Stomach (tissue), 9 donors: Measurements from ENCODE around the gene BAZ2B. TPM values are rescaled to one million over a fixed set of nuclear protein-coding genes. Genes with fewer than 3 reads are reported as not detected.

Experiments used
- DNase-seq, 2 donors: peaks; one replicate each; pipeline versions ENCODE4 v3.0.0 to v3.0.0-alpha.2; 2013 to 2019
- H3K27ac ChIP-seq, 5 donors: fragments of 200-600 bp in 4 of 5; sonication (generic) in 4 of 5; one replicate each; pipeline ENCODE4 v1.5.1; 2013 to 2019; ENCODE audit warnings: mild to moderate bottlenecking in 1 of 5, moderate library complexity in 1 of 5
- H3K27me3 ChIP-seq, 3 donors: fragments of 200-600 bp; sonication (generic); one replicate each; pipeline ENCODE4 v1.5.1; 2017 to 2019; ENCODE audit warnings: mixed run types in 1 of 3
- H3K36me3 ChIP-seq, 4 donors: fragments of 200-600 bp; sonication (generic); 1 replicate in 3 of 4; 2 replicates in 1 of 4; pipeline ENCODE4 v1.5.1; 2016 to 2019
- H3K4me1 ChIP-seq, 4 donors: fragments of 200-600 bp; sonication (generic); one replicate each; pipeline ENCODE4 v1.5.1; 2016 to 2019
- H3K4me3 ChIP-seq, 4 donors: fragments of 200-600 bp; sonication (generic) in 3 of 4; one replicate each; pipeline ENCODE4 v1.5.1; 2016 to 2019; ENCODE audit warnings: mild to moderate bottlenecking in 1 of 4
- H3K9me3 ChIP-seq, 4 donors: fragments of 200-600 bp; sonication (generic); one replicate each; pipeline ENCODE4 v1.5.1; 2016 to 2019
- EP300 ChIP-seq: sonication (generic); formaldehyde crosslinking; IDR thresholded peaks from one replicate; pipeline ENCODE4 v1.6.1; 2017; ENCODE audit warnings: antibody characterized with exemption
- POLR2A ChIP-seq, 4 donors: fragments of 450-650 bp; IDR thresholded peaks; one replicate each; pipeline ENCODE4 v1.6.1; 2016; ENCODE audit warnings: antibody characterized with exemption in 4 of 4, control low read depth in 2 of 4, mild to moderate bottlenecking in 1 of 4, moderate library complexity in 1 of 4
- POLR2AphosphoS5 ChIP-seq, 3 donors: sonication (generic); formaldehyde crosslinking; IDR thresholded peaks; one replicate each; pipeline ENCODE4 v1.6.1; 2016; ENCODE audit warnings: antibody characterized with exemption in 3 of 3
- WGBS, 5 donors: extraction: QIAGEN DNeasy Blood & Tissue Kit in 3 of 5; methylation state at CpG; one replicate each; pipeline versions ENCODE4 v1.1.5 to v1.1.7; 2013 to 2018; 5-methylcytosine and 5-hydroxymethylcytosine counted together
- intact Hi-C: fragments of 100-400 bp; cut with DNase I; formaldehyde crosslinking; loops from one replicate; pipeline ENCODE4 v1.15.1; 2023; ENCODE audit warnings: low total_unique reads
- polyA plus RNA-seq, 3 donors: library from polyadenylated mRNA; stranded (reverse); fragments of 200-250 nt; gene quantifications; one replicate each; pipeline ENCODE4 v1.2.3, GENCODE V29; 2013
- total RNA-seq, 5 donors: library from RNA; depleted of rRNA; stranded (reverse); fragments of >200 nt; gene quantifications; one replicate each; pipeline versions ENCODE4 v1.1.0 to v1.2.3, GENCODE V29; 2014 to 2016
- TF ChIP-seq, protein P1 (sequence below), 7 experiments: fragments of 450-650 bp in 4 of 7; fragments of 200-600 bp in 3 of 7; sonication (generic) in 3 of 7; IDR thresholded peaks; one replicate each; pipeline ENCODE4 v1.5.1; 2016 to 2019; ENCODE audit warnings: antibody characterized with exemption in 7 of 7, control low read depth in 2 of 7, mild to moderate bottlenecking in 1 of 7
- donor health status: healthy with polysubstance abuse.
- donor health status: Bipolar disorder and iron deficiency.
- donor health status: healthy.

BAZ2B gene
- total and polyA plus RNA-seq, 8 donors: 7.2 to 245 (median 59.2) TPM

DNA sequence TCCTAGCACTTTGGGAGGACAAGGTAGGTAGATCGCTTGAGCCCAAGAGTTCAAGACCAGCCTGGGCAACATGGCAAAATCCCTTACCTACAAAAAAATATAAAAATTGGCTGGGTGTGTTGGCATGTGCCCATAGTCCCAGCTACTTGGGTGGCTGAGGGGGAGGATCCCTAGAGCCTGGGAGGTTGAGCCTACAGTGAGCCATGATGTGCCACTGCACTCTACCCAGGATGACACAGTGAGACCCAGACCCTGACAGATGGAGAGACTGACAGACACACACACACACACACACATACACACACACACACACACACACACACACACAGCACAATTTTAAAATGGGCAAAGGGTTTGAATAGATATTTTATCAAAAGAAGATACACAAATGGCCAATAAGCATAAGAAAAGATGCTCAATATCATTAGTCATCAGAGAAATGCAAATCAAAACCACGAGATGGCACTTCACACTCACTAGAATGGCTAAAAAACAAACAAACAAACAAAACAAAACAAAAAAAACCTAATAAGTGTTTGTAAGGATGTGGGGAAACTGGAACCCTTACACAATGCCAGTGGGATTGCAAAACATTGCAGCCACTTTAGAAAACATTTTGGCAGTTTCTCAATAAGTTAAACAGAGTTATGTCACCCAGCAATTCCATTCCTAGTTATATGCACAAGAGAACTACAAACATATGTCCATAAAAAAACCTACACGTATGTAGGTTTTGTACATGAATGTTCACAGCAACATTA lies 42.3 kb downstream of the BAZ2B start:
- intact Hi-C loops: no loop called here
- TF ChIP-seq, protein P1, sequence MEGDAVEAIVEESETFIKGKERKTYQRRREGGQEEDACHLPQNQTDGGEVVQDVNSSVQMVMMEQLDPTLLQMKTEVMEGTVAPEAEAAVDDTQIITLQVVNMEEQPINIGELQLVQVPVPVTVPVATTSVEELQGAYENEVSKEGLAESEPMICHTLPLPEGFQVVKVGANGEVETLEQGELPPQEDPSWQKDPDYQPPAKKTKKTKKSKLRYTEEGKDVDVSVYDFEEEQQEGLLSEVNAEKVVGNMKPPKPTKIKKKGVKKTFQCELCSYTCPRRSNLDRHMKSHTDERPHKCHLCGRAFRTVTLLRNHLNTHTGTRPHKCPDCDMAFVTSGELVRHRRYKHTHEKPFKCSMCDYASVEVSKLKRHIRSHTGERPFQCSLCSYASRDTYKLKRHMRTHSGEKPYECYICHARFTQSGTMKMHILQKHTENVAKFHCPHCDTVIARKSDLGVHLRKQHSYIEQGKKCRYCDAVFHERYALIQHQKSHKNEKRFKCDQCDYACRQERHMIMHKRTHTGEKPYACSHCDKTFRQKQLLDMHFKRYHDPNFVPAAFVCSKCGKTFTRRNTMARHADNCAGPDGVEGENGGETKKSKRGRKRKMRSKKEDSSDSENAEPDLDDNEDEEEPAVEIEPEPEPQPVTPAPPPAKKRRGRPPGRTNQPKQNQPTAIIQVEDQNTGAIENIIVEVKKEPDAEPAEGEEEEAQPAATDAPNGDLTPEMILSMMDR (IDR thresholded peaks at IDR 0.05): no peak
- no peak for TF ChIP-seq EP300
- no peak for TF ChIP-seq POLR2A (IDR thresholded peaks at IDR 0.05)
- no peak for TF ChIP-seq POLR2AphosphoS5 (IDR thresholded peaks at IDR 0.05)
- Histone ChIP-seq H3K4me1 (peaks cover 0 to 7% (median 0%) of the 10 kb centered on the region in 4 donors), H3K27ac (no peak overlapping the region), H3K36me3 (no peaks in the 10 kb centered on the region), H3K9me3 (peaks cover 0 to 4% (median 0%) of the 10 kb centered on the region in 4 donors), H3K4me3 (no peak overlapping the region), H3K27me3 (no peaks in the 10 kb centered on the region)
- no peak for DNase-seq
- WGBS, 5 donors: 63 to 81% (median 63%) methylated on average over 3 of the region's 3 CpGs

DNA sequence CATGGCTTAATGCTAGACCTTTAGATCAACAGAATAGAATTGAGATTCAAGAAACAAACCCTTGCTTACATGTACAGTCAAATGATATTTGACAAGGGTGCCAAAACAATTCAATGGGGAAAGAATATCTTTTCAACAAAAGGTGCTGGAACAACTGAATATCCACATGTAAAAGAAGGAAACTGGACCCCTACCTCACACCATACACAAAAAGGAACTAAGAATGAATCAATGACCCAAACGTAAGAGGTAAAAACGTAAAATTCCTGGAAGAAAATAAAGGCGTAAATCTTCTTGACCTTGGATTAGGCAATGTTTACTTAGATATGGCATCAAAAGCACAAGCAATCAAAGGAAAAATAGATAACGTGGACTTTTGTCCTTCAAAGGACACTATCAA lies 43.1 kb downstream of the BAZ2B start:
- H3K27ac ChIP-seq: no peak overlapping the region
- DNase-seq: no peak
- intact Hi-C loops: no loop called here
- peaks cover 0 to 7% (median 0%) of the 10 kb centered on the region in 4 donors for H3K4me1 ChIP-seq
- no peak overlapping the region for H3K4me3 ChIP-seq
- H3K9me3 ChIP-seq: peaks cover 0 to 4% (median 0%) of the 10 kb centered on the region in 4 donors
- H3K36me3 ChIP-seq: no peaks in the 10 kb centered on the region
- H3K27me3 ChIP-seq: no peaks in the 10 kb centered on the region
- TF ChIP-seq POLR2AphosphoS5 (IDR thresholded peaks at IDR 0.05) (no peak), EP300 (no peak), POLR2A (IDR thresholded peaks at IDR 0.05) (no peak)
- TF ChIP-seq, protein P1 (IDR thresholded peaks at IDR 0.05): no peak
- 65 to 79% (median 72%) methylated on average over 4 of the region's 4 CpGs for WGBS, 5 donors

DNA sequence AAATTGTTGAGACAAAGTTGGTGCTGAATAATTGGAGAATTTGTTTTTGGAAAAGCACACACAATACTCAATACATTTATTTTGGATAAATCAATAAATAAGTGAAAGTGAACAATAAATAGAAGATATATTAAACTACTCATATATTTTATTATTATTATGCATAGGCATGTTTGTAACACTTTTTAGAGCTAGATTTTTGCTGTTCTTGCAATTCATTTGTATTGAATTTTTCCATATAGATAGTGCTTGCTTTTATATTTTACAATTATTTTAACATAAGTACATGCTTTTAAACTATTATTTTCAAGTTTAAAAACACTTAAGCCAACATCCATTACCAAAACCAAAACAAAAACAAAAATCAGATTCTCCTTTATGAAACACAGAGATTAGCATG lies 43.9 kb downstream of the BAZ2B start:
- Histone ChIP-seq H3K36me3 (no peaks in the 10 kb centered on the region), H3K4me1 (peaks cover 0 to 3% (median 0%) of the 10 kb centered on the region in 4 donors), H3K9me3 (peaks cover 0 to 4% (median 0%) of the 10 kb centered on the region in 4 donors), H3K27me3 (no peaks in the 10 kb centered on the region), H3K27ac (no peak overlapping the region), H3K4me3 (no peak overlapping the region)
- intact Hi-C loops: no loop called here
- DNase-seq: no peak
- TF ChIP-seq, protein P1 (IDR thresholded peaks at IDR 0.05): no peak
- no peak for TF ChIP-seq EP300
- TF ChIP-seq POLR2AphosphoS5 (IDR thresholded peaks at IDR 0.05): no peak
- no peak for TF ChIP-seq POLR2A (IDR thresholded peaks at IDR 0.05)

DNA sequence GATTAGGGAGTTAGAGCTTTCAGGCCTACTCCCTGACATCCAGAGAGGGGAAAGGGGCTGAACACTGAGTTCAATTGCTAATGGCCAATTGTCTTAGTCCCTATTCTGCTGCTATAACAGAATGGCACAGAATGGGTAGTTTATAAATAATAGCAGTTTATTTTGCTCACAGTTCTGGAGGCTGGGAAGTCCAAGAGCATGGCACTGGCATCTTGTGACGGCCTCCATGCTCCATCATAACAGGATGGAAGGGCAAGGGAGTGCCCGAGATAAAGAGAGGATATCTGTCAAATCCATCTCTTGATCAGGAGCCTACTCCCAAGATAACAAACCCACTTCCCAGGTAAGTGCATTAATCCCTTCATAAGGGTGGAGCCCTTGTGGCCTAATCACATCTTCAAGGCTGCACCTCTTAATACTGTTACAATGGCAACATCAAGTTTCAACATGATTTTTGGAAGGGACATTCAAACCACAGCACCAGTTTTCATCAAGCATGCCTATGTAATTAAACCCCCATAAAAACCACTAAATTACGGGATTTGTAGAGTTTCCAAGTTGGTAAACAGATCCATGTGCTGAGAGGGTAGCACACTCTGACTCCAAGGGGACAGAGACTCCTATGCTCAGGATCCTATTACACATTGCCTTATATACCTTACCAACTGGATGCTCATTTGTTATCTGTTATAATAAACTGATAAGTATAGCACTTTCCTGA lies 44.6 kb downstream of the BAZ2B start:
- no peaks in the 10 kb centered on the region for H3K4me1 ChIP-seq
- H3K27me3 ChIP-seq: no peaks in the 10 kb centered on the region
- DNase-seq: no peak
- no peak overlapping the region for H3K27ac ChIP-seq
- WGBS, 5 donors: 65 to 99% (median 94%) methylated on average over 3 of the region's 3 CpGs
- peaks cover 0 to 4% (median 0%) of the 10 kb centered on the region in 4 donors for H3K9me3 ChIP-seq
- no peaks in the 10 kb centered on the region for H3K36me3 ChIP-seq
- H3K4me3 ChIP-seq: no peak overlapping the region
- intact Hi-C loops: no loop called here
- TF ChIP-seq, protein P1 (IDR thresholded peaks at IDR 0.05): no peak
- TF ChIP-seq POLR2A (IDR thresholded peaks at IDR 0.05): no peak
- TF ChIP-seq POLR2AphosphoS5 (IDR thresholded peaks at IDR 0.05): no peak
- no peak for TF ChIP-seq EP300
